HepG2 (cell line): ENCODE results near the gene C16orf95. TPM values are rescaled to one million over a fixed set of nuclear protein-coding genes. Genes with fewer than 3 reads are reported as not detected.

Experiments used
- ATAC-seq: fragments of 200-7000 bp; cut with Tn5 transposase; 3 replicates; pipeline ENCODE4 v1.9.1; 2020; ENCODE audit warnings: mild to moderate bottlenecking, moderate library complexity
- BruUV-seq: library from RNA; stranded (reverse); fragments of 400-500 nt; replicated peaks from 2 replicates; lab custom pipeline; 2021; lab: Mats Ljungman, UMichigan
- CTCF ChIA-PET: fragments of 300-600 bp; formaldehyde crosslinking; extraction: SDS; loops from one replicate; lab custom pipeline; 2021; ENCODE audit warnings: low total read pairs, inconsistent platforms, low intra/inter-chr PET ratio; lab: Yijun Ruan, JAX
- POLR2A ChIA-PET: fragments of 350-600 bp; sonication (Branson Sonifier 250); formaldehyde crosslinking; loops from one replicate; lab custom pipeline; 2020; ENCODE audit warnings: antibody characterized with exemption, inconsistent platforms; lab: Yijun Ruan, JAX
- DNase-seq: peaks from one replicate; pipeline ENCODE4 v3.0.0-alpha.2; 2015; ENCODE audit warnings: low spot score
- FAIRE-seq: peaks from 3 replicates; lab custom pipeline; 2011; peaks lifted over from hg19 to GRCh38; lab: Jason Lieb, UNC
- H2AFZ ChIP-seq: one replicate; pipeline ENCODE4 v1.6.1; 2011; ENCODE audit warnings: low read length, inconsistent platforms
- H3K27ac ChIP-seq: fragments of 300-600 bp; 3 replicates; pipeline ENCODE4 v1.8.0; 2011; ENCODE audit warnings: mixed run types, mild to moderate bottlenecking, mixed read lengths, low read length, inconsistent platforms; ENCODE audit not compliant: insufficient read depth; ENCODE audit errors: extremely low read length
- H3K27me3 ChIP-seq, 2 experiments: fragments of 200-600 bp in 1 of 2; 2 replicates in 1 of 2; 3 replicates in 1 of 2; pipeline versions ENCODE4 v1.6.0 to v1.8.0; 2011; ENCODE audit warnings: low read length in 2 of 2, mild to moderate bottlenecking in 2 of 2, moderate library complexity in 2 of 2, inconsistent platforms in 1 of 2; ENCODE audit not compliant: insufficient read depth in 2 of 2, control insufficient read depth in 1 of 2
- H3K36me3 ChIP-seq, 2 experiments: fragments of 200-600 bp in 1 of 2; replicated peaks in 1 of 2; 2 replicates in 1 of 2; 3 replicates in 1 of 2; pipeline versions ENCODE4 v1.5.1 to v1.8.0; 2011; ENCODE audit warnings: low read length in 2 of 2, inconsistent platforms in 1 of 2; ENCODE audit not compliant: insufficient read depth in 2 of 2, control insufficient read depth in 1 of 2
- H3K4me1 ChIP-seq: 2 replicates; pipeline ENCODE4 v1.5.1; 2012; ENCODE audit warnings: low read length, inconsistent platforms; ENCODE audit not compliant: insufficient read depth
- H3K4me2 ChIP-seq: 2 replicates; pipeline ENCODE4 v1.6.0; 2011; ENCODE audit warnings: low read depth, low read length, inconsistent platforms
- H3K4me3 ChIP-seq, 3 experiments: fragments of 200-600 bp in 1 of 3; sonication (generic), shearing (Covaris generic) in 1 of 3; replicated peaks in 1 of 3; 2 replicates each; pipeline ENCODE4 v1.5.1; 2011 to 2016; ENCODE audit warnings: low read length in 3 of 3, inconsistent platforms in 2 of 3, low read depth in 2 of 3, mild to moderate bottlenecking in 2 of 3, control low read depth in 1 of 3, mixed read lengths in 1 of 3; ENCODE audit not compliant: insufficient read depth in 1 of 3
- H3K79me2 ChIP-seq: one replicate; pipeline ENCODE4 v1.6.1; 2011; ENCODE audit warnings: low read length, inconsistent platforms; ENCODE audit not compliant: insufficient read depth
- H3K9ac ChIP-seq: 2 replicates; pipeline ENCODE4 v1.6.0; 2011; ENCODE audit warnings: mild to moderate bottlenecking, low read depth, low read length, inconsistent platforms; ENCODE audit not compliant: insufficient read depth
- H3K9me3 ChIP-seq: 2 replicates; pipeline ENCODE4 v1.5.1; 2012; ENCODE audit warnings: mild to moderate bottlenecking, low read length
- H4K20me1 ChIP-seq: 2 replicates; pipeline ENCODE4 v1.6.0; 2011; ENCODE audit warnings: inconsistent platforms, mild to moderate bottlenecking, low read length, moderate library complexity; ENCODE audit not compliant: insufficient read depth
- AGO2 ChIP-seq: fragments of 200-400 bp; formaldehyde crosslinking; optimal IDR thresholded peaks from 2 replicates; pipeline ENCODE3; 2017; ENCODE audit warnings: mild to moderate bottlenecking, low read depth, low read length, moderate library complexity
- ARNT2 ChIP-seq: sonication (generic); formaldehyde crosslinking; IDR thresholded peaks from 2 replicates; pipeline ENCODE4 v1.8.0; 2022; ENCODE audit warnings: mild to moderate bottlenecking, low read depth, missing genetic modification reagents, moderate library complexity
- MAFF ChIP-seq: IDR thresholded peaks from 2 replicates; pipeline ENCODE4 v1.6.1; 2011; ENCODE audit warnings: low read depth, low read length, improper control_type of control experiment
- MAZ ChIP-seq, 2 experiments: sonication (generic) in 1 of 2; formaldehyde crosslinking in 1 of 2; IDR thresholded peaks; 2 replicates each; pipeline versions ENCODE4 v1.5.0 to v1.6.1; 2012 to 2020; ENCODE audit warnings: low read depth in 2 of 2, mild to moderate bottlenecking in 2 of 2, borderline replicate concordance in 1 of 2, improper control_type of control experiment in 1 of 2, low read length in 1 of 2, missing genetic modification reagents in 1 of 2, moderate library complexity in 1 of 2
- PHB2 ChIP-seq: fragments of 450-650 bp; IDR thresholded peaks from 2 replicates; pipeline ENCODE4 v1.6.1; 2018; ENCODE audit not compliant: partially characterized antibody
- RBM22 ChIP-seq: fragments of 200-400 bp; formaldehyde crosslinking; optimal IDR thresholded peaks from 2 replicates; pipeline ENCODE3; 2017; ENCODE audit warnings: mild to moderate bottlenecking, low read length, moderate library complexity
- RORA ChIP-seq: sonication (generic); formaldehyde crosslinking; IDR thresholded peaks from 2 replicates; pipeline ENCODE4 v1.5.0; 2020; ENCODE audit warnings: mild to moderate bottlenecking, missing genetic modification reagents, moderate library complexity
- SMARCC2 ChIP-seq: fragments of 450-650 bp; IDR thresholded peaks from 2 replicates; pipeline ENCODE4 v1.6.1; 2017; ENCODE audit warnings: antibody characterized with exemption, mild to moderate bottlenecking
- SMYD3 ChIP-seq: sonication (generic); formaldehyde crosslinking; IDR thresholded peaks from 2 replicates; pipeline ENCODE4 v1.8.1; 2023; ENCODE audit warnings: mild to moderate bottlenecking, missing genetic modification reagents
- TFAP4 ChIP-seq: sonication (generic); IDR thresholded peaks from 2 replicates; pipeline ENCODE4 v1.6.1; 2016; ENCODE audit warnings: low read depth, borderline replicate concordance
- ZFX ChIP-seq: sonication (generic); formaldehyde crosslinking; IDR thresholded peaks from 2 replicates; pipeline ENCODE4 v1.4.0; 2020; ENCODE audit warnings: mild to moderate bottlenecking, low read depth, missing genetic modification reagents, moderate library complexity
- ZNF101 ChIP-seq: sonication (generic); formaldehyde crosslinking; IDR thresholded peaks from 2 replicates; pipeline ENCODE4 v1.4.0; 2020; ENCODE audit warnings: mild to moderate bottlenecking, low read depth, missing genetic modification reagents, borderline replicate concordance
- ZNF264 ChIP-seq: sonication (generic); formaldehyde crosslinking; IDR thresholded peaks from 2 replicates; pipeline ENCODE4 v1.4.0; 2020; ENCODE audit warnings: missing genetic modification reagents
- ZNF296 ChIP-seq: sonication (generic); formaldehyde crosslinking; conservative IDR thresholded peaks from 2 replicates; pipeline ENCODE4 v1.5.0; 2020; ENCODE audit warnings: mild to moderate bottlenecking, missing genetic modification reagents
- ZNF326 ChIP-seq: sonication (generic); formaldehyde crosslinking; IDR thresholded peaks from 2 replicates; pipeline ENCODE4 v1.4.0; 2020; ENCODE audit warnings: missing genetic modification reagents, borderline replicate concordance
- ZNF792 ChIP-seq: IDR thresholded peaks from 2 replicates; pipeline ENCODE4 v1.6.1; 2016
- ZSCAN21 ChIP-seq: sonication (generic); formaldehyde crosslinking; IDR thresholded peaks from 2 replicates; pipeline ENCODE4 v1.8.0; 2022; ENCODE audit warnings: mild to moderate bottlenecking, missing genetic modification reagents, moderate library complexity, borderline replicate concordance
- WGBS: methylation state at CpG from one replicate; pipeline ENCODE4 v1.1.6; 2017; ENCODE audit warnings: low lambda C conversion rate; 5-methylcytosine and 5-hydroxymethylcytosine counted together
- in situ Hi-C: cut with HindIII; loops from 2 replicates; pipeline ENCODE4 v1.10.0; 2017; ENCODE audit warnings: low pct_unique_long_range_greater_than_20kb; ENCODE audit not compliant: extremely low pct_ligation_motif_present
- intact Hi-C: fragments of 100-400 bp; cut with micrococcal nuclease; formaldehyde crosslinking; loops from one replicate; pipeline ENCODE4 v1.10.0; 2022; ENCODE audit not compliant: unreplicated experiment
- polyA plus RNA-seq, 8 experiments: library from polyadenylated mRNA; depleted of rRNA in 3 of 8; stranded (reverse) in 7 of 8; unstranded in 1 of 8; fragments of >200 nt; fragmentation: Illumina TruSeq in 4 of 8; extraction: Trizol in 4 of 8; gene quantifications; 2 replicates each; pipeline versions ENCODE4 v1.2.1 to v1.2.3, GENCODE V29; 2011 to 2016; ENCODE audit warnings: low read depth in 4 of 8, missing spikeins in 1 of 8, mixed read lengths in 1 of 8; ENCODE audit not compliant: insufficient read depth in 1 of 8
- total RNA-seq, 5 experiments: library from RNA; depleted of rRNA; stranded (reverse); fragments of >200 nt; fragmentation: Illumina TruSeq; extraction: Trizol; gene quantifications; 2 replicates each; pipeline ENCODE4 v1.2.3, GENCODE V29; 2016; ENCODE audit warnings: low read depth in 1 of 5

The C16orf95 gene
- total and polyA plus RNA-seq, 2 of the 13 experiments (the other 11 are each of a cell fraction or from before 2014, with no cell fraction given): 2.8 to 8.6 TPM

GRCh38 chr16:87324411-87325275 is 7.5 kb upstream of the C16orf95 start (continued):
- TF ChIP-seq SMYD3 (peak; percentile 36; the same call in 1 of the 2 replicates), SMARCC2 (no peak)
- TF ChIP-seq, all 625 proteins: peak for 59

- Histone ChIP-seq H4K20me1 (peaks cover 57% of the 10 kb centered on the region), H3K4me3 (no peak overlapping the region), H3K9ac (no peak overlapping the region), H3K27ac (no peak overlapping the region), H3K36me3 (peaks cover 24 to 43% of the 10 kb centered on the region in 2 experiments), H2AFZ (no peak overlapping the region), H3K27me3 (no peaks in the 10 kb centered on the region), H3K79me2 (peaks cover 13% of the 10 kb centered on the region), H3K9me3 (no peaks in the 10 kb centered on the region), H3K4me1 (peaks cover 5% of the 10 kb centered on the region), H3K4me2 (no peak overlapping the region)
- intact Hi-C loops (loop anchor here (2.0 kb wide), 1 partner anchor 59 kb away; the partner anchor contains the start of gene FBXO31), in situ Hi-C loops (no loop called here)
- POLR2A ChIA-PET: interaction anchor here (1.3 to 2.6 kb wide), 5 partner anchors 55 to 70 kb away, joined by 3 to 20 read pairs (median 5); partner anchors contain the start of gene FBXO31
- ATAC-seq (no peak), DNase-seq (no peak), FAIRE-seq (no peak)
- 96% methylated on average over 14 of the region's 21 CpGs for WGBS
- no TSS peak for BruUV-seq
- CTCF ChIA-PET: interaction anchor here (1.2 to 1.6 kb wide), 2 partner anchors 57 to 70 kb away, joined by 3 to 12 read pairs; no protein-coding TSS in a partner anchor
- 0 out of 2 replicates have a peak, but pooled peaks have one; percentile 11 for TF ChIP-seq ZNF326 (CRISPR knock-in tag)
- TF ChIP-seq MAZ (IDR thresholded peaks at IDR 0.05; ENCODE audit: borderline replicate concordance, low read depth, low read length): no peak
- no peak for TF ChIP-seq MAZ (CRISPR knock-in tag; IDR thresholded peaks at IDR 0.05; ENCODE audit: low read depth)
- TF ChIP-seq RORA (CRISPR knock-in tag): no peak
- TF ChIP-seq AGO2: peak; percentile 39
- no peak for TF ChIP-seq ZNF296 (CRISPR knock-in tag)
- no peak for TF ChIP-seq ZNF264 (CRISPR knock-in tag)
- no peak for TF ChIP-seq ZNF792
- no peak for TF ChIP-seq ZFX
- TF ChIP-seq PHB2: no peak
- no peak for TF ChIP-seq SMARCC2
- TF ChIP-seq ZSCAN21 (CRISPR knock-in tag): 0 out of 2 replicates have a peak, but pooled peaks have one; percentile 9
- no peak for TF ChIP-seq TFAP4
- no peak for TF ChIP-seq MAFF
- TF ChIP-seq RBM22: peak; percentile 77
- no peak for TF ChIP-seq ZNF101 (CRISPR knock-in tag)
- TF ChIP-seq ARNT2: 0 out of 2 replicates have a peak, but pooled peaks have one; percentile 39
Observed at GRCh38 chr16:87323727-87324410, 6.7 kb upstream of the C16orf95 start.
